Retinal pigment epithelial cell (primary cell): ENCODE measurements around the gene GUSB.
"Not testable (repeated sequence)": the region's sequence is repeated elsewhere in the genome, so short reads cannot be mapped to it uniquely, and the experiment has no call there.

ENCODE experiments used
- DNase-seq: peaks from one replicate; pipeline ENCODE4 v3.0.0-alpha.2; 2010; ENCODE audit warnings: low read depth
- H3K4me3 ChIP-seq: 2 replicates; pipeline ENCODE4 v1.5.1; 2011; ENCODE audit warnings: mild to moderate bottlenecking, low read length, control low read depth, moderate library complexity
- CTCF ChIP-seq: conservative IDR thresholded peaks from 2 replicates; pipeline ENCODE4 v1.5.1; 2011; ENCODE audit warnings: low read depth, low read length, control low read depth, inconsistent platforms

GUSB gene

GRCh38 chr7:65981965-65982792, at the start of gene GUSB:
TSS of gene GUSB (minus strand) at chr7:65982213. CDS start at chr7:65982183, 30 bp downstream.
- DNase-seq, result peak; percentile 51
- H3K4me3 ChIP-seq, result peak within 1 kb of the TSS; percentile 74
- TF ChIP-seq CTCF, result no peak

- DNase-seq, H3K4me3 ChIP-seq: not testable (repeated sequence)
Measured at GRCh38 chr7:66028342-66028741, 46.3 kb upstream of the GUSB start.

GRCh38 chr7:66016131-66016461, 34.1 kb upstream of the GUSB start:
- DNase-seq, result no peak
- no peak for TF ChIP-seq CTCF
- H3K4me3 ChIP-seq, result no peak overlapping the region

- no peak for DNase-seq
- no peak for TF ChIP-seq CTCF
- no peak overlapping the region for H3K4me3 ChIP-seq
Measured at GRCh38 chr7:66015440-66016130, 33.6 kb upstream of the GUSB start.

- DNase-seq, result peak; percentile 60
- peak; percentile 86 for TF ChIP-seq CTCF
- no peak overlapping the region for H3K4me3 ChIP-seq
Measured at GRCh38 chr7:66013938-66014337, 31.9 kb upstream of the GUSB start.

GRCh38 chr7:66007232-66007631, 25.2 kb upstream of the GUSB start:
- DNase-seq, result no peak
- H3K4me3 ChIP-seq, result no peak overlapping the region
- TF ChIP-seq CTCF, result no peak

GRCh38 chr7:66005115-66005671, 23.2 kb upstream of the GUSB start:
- not testable (repeated sequence) for DNase-seq, H3K4me3 ChIP-seq

- not testable (repeated sequence) for H3K4me3 ChIP-seq, DNase-seq
Measured at GRCh38 chr7:66000823-66001417, 18.9 kb upstream of the GUSB start.

- DNase-seq, H3K4me3 ChIP-seq: not testable (repeated sequence)
Measured at GRCh38 chr7:65994984-65995383, 13.0 kb upstream of the GUSB start.
